ENCODE data around the gene CAPNS2. TPM values are rescaled to one million over a fixed set of nuclear protein-coding genes. Genes with fewer than 3 reads are reported as not detected.

CAPNS2 gene
- 0.55 TPM for total RNA-seq
- long read RNA-seq, result 0 reads

DNA sequence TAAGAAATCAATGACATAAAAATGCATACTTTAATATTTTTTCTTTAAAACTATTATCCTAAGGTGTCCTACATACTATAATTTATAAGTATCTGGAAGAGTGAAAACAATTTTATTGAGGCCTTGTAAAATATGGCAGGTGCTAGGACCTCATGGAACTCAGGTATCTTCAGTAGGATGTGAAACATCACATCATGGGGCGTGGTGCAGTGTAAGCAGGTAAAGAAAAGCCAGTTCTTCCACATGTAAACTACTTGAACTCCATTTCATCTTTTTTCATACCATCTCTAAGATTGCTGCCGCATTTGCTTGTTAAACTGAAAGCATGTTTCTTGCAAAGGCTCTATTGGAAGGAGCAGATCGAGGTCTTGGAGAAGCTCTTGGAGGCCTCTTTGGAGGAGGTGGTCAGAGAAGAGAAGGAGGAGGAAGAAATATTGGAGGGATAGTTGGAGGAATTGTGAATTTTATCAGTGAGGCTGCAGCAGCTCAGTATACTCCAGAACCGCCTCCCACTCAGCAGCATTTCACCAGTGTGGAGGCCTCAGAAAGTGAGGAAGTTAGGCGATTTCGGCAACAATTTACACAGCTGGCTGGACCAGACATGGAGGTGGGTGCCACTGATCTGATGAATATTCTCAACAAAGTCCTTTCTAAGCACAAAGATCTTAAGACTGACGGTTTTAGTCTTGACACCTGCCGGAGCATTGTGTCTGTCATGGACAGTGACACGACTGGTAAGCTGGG is at the start of gene CAPNS2:
TSS of gene CAPNS2 (plus strand) at position 253 of the 744 bp plus-strand sequence. CDS start at position 326, 73 bp downstream.
- DNase-seq (ENCODE audit: low spot score), result no peak

DNA sequence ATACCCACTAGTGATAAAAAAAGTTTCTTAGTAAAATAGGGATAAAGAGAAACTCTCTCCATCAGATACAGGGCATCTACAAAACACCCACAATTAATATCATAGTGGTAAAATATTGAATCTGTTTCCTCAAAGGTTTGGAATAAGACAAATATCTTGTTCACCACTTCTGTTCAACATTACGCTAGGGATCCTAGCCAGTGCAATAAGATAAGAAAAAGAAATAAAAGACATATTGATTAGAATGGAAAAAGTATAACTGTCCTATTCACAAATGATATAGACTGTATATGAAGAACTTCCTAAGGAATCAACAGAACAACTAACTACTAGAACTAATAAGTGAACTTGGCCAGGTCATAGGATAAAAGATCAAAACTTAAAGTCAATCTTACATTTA is 44.7 kb upstream of the CAPNS2 start:
- DNase-seq (ENCODE audit: low spot score), result no peak

DNA sequence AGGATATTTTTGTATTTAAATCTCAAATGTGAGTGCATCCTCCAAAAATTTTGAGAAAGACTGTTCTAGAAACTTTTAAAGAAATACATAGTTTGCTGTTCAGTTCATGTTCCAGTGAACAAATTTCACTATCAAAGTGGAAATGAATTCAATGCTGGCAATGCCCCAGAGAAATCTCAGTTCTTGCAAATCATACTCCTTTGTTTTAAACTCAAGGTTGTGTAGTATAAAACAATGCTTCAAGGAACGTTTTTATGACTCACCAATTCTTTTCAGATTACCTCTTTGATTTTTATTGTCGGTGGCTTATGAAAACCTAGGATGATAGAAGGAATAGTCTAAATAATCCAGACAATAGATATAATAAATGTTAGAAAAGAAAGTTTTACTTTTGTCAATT is 40.0 kb upstream of the CAPNS2 start:
- DNase-seq (ENCODE audit: low spot score), result no peak

DNA sequence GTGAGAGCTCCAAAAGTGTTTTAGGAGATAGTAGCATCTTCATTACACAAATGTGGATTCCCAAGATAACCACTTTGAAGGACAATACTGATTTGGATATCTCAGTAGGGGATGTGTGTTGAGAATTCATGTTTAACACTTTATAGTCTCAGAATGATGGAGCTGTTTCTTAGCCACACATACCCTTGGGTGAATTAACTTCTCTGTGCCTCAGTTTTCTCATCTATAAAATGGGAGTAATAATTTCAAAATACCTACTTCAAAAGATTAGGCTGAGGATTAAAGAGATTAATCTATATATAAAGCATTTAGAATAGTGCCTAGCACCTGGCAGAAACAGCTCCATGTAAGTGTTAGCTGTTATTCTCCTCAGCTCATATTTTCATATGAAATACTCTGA is 38.6 kb upstream of the CAPNS2 start:
- no peak for DNase-seq (ENCODE audit: low spot score)

DNA sequence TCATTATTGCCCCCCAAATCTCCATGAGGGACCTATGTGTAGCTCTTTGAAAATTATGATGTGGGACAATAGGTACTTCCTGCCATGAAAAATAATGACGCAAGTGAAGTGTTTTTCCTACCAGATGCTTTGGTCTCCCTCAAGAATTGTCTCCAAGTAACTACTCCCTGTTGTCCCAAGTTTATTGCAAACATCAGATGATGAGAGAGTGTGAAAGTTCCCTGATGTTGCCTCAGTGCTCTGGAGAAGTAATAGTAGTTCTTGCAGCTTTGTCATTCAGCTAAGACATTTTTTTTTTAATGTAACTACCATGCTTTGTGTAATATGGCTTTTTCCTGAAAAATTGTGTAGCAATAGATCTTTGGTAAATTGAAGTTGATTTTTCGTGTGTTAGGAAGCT is 37.5 kb upstream of the CAPNS2 start:
- DNase-seq (ENCODE audit: low spot score), result no peak

DNA sequence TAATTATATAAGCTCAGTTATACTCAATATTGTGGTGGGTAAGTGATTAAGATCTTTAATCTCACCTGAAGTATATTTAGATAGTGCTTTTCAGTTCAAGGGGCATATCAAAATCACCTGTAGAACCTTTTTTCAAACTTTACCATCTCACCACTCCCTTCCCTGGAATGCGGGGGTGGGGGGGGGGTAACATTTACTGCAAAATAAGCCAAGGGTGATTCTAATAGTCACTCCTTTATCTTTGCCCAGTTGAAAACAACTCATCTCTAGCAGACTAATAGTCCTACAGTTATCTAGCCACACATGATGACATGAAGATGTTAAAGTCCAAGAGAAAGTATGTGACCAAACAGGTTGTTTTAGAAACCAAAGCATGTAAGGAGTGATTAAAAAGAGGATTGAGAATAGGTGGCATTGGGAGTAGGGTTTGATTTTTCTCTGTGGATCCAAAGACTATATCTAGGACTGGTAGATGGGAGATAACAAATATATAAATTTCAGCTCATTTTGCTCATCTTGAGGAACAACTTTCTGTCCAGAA is 36.1 kb upstream of the CAPNS2 start:
- DNase-seq (ENCODE audit: low spot score), result no peak

DNA sequence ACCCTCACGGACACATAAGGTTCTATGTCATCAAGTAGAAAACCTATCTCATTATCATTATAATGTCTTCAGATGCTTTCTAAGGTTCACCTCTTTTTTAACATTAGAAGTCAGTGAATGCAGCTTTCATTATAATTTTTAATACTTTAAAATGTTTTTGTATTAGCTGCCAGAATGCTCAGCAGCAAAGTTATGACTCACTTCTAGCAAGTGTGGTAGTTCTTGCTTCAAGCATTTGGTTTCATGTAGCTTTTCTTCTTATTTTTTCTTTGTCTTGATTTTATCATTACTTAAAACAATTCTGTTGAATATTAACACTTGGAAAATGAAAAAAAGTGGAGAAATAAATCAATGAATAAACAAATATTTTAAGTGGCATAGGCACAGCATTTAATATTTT is 34.3 kb upstream of the CAPNS2 start:
- no peak for DNase-seq (ENCODE audit: low spot score)

DNA sequence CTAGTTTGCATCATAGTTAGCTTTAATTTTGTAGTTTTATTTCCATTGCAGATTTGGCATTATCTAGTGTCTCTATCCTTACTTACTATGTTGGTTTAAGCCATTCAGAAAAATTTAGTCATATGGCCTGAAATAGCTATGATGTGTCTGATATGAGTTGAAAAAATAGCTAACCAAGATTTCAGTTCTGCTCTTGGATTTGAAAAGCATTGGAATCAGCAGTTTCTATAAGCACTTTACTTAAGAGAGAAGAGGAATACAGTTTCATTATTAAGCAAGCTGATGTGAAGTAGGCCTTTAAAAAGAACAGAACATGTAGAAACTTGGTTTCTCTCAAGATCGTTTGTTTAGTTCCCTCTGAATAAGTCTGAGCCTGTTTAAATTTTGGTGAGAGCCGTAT is 31.7 kb upstream of the CAPNS2 start:
- no peak for DNase-seq (ENCODE audit: low spot score)

DNA sequence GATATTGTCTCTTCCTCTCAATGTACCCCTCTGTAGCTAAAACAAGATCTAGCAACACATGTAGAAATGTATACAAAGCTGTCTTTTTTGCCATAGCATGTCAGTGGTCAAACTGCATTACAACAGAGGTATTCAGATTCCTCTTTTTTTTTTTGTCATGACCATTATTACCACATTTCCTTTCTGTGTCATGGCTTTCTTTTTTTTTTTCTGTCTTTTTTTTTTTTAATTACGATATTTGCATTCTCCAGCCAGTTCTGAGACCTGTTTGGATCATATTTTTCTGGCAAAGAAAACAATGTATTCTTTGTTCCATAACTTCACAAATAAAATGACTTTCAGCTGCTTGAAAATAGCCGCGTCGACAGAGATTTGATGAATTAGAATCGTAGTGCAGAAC is 27.4 kb upstream of the CAPNS2 start:
- no peak for DNase-seq (ENCODE audit: low spot score)

DNA sequence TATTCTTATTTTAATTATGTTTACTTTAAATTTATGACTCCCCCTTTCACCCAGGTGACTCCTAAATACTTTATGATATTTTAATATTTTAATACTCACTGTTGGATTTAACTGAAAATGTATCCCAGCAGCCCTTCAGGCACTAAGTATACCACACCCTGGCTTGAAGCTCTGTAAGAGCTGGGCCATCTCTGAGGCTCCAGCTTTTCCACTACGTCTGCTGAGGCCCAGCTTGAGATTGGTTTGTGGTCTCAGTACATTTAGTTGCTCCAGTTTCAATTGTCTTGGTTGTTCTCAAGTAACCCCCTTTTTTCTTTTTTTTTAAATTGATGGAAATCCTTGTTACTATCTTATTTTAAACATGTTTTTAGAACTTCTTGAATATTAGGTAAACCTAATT is 27.0 kb upstream of the CAPNS2 start:
- DNase-seq (ENCODE audit: low spot score), result no peak

DNA sequence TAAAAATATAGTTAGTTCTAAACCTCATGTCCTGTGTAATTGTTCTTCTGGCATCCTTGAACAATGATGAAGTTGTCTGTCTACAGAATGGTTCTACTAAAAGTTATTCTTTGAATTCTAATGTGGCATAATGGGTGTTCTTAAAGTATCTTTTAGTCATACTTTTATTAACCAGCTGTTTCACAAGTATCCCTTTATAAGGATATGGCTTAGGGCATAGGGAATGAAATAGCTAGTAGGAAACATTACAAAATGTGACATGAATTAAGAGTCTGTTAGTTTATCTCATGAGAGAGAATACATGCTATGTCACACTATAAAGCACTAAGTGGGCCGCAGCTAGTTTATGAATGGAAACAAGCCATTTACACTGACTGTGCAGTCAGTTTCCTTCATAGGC is 26.3 kb upstream of the CAPNS2 start:
- no peak for DNase-seq (ENCODE audit: low spot score)

DNA sequence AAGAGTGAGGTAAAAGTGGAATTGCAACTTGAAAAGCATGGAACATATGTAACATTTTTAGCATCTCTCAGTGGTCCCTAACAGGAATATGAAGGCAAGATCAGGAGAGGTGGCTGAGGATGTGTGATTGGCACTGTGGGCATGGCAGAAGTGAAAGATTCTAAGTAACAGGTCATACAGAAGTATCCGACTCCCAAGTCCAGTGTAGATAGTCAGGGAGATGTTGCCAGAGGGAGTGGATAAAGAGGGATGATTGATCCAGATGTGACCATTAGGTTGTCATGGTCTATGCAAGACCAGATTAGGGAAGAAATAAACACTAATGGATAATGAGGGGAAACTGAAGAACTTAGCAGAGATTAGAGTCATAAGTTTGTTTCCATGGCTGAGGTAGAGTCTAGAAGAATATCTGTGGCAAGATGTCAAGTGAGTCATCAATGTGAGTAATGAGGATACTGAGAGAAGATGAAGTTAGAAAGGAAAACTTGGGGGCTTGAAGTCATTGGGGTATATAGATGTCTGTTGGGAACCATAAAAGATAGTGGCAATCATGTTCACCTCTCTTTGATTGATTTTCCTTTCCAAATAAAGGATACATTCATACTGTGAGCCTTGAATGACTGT is 23.9 kb upstream of the CAPNS2 start:
- DNase-seq (ENCODE audit: low spot score), result no peak

DNA sequence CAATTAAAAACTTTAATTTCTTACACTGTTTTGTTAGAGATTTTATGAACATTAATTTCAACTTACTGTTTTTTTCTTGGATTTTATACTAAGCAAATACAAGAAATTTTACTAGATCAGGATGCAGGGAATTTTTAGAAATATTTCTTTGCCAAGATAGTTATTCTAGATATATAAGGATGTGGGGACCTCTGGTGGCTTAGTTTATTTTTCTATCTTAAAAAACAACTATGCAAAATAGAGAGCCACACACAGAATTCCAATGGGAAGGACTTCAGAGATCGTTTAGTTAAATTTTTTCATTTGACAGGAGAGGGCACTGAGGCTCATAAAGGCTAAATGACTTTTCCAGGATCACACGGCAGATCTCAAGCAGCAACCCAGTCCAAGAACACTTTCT is 23.0 kb upstream of the CAPNS2 start:
- no peak for DNase-seq (ENCODE audit: low spot score)

DNA sequence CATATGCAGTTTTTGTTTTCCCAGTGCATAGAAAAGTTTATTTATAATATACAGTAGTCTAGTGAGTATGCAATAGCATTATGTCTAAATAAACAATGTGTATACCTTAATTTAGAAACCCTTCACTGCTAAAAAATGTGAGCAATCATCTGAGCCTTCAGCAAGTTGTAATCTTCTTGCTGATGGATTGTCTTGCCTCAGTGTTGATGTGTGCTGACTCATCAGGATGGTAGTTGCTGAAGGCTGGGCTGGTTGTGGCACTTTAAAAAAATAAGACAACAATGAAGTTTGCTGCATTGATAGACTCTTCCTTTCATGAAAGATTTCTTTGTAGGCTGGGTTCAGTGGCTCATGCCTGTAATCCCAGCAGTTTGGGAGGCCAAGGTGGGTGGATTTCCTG is 13.9 kb upstream of the CAPNS2 start:
- no peak for DNase-seq (ENCODE audit: low spot score)

DNA sequence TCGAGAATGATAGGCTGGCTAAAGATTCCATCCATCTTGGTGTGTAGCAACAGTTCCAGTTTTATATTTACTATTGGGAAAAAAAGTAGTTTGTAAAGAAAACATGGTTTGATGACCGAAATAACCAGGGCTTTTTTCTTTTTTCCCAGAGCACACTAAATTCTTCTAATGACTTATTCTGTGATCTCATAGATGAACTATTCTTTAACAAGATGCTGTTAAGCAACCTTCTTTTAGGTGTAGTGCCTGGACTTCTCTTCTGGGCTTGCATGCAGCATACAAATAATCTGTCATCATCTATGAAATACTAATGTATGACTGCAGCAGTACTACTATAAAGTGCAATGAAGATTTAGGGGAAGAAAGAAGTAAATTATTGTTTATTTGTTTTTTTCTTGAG is 11.0 kb upstream of the CAPNS2 start:
- no peak for DNase-seq (ENCODE audit: low spot score)

DNA sequence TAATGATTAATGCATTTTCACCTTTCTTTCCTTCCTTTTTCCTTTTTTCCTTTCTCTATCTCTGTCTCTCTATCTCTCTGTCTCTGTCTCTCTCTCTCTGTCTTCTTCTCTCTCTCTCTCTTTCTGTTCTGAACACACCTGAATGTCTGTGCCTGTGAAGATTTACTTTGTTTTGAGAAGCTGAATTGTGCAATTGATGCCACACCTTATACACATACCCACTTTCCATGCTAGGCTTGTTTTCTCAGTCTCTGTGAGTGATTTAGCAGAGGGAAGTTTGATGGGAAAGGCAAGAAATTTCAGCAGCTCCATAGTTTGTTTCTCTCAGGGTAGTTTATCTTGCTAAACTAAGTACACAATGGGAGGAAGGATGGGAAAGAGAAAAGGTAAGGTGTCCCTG is 9.3 kb upstream of the CAPNS2 start:
- DNase-seq (ENCODE audit: low spot score), result no peak

DNA sequence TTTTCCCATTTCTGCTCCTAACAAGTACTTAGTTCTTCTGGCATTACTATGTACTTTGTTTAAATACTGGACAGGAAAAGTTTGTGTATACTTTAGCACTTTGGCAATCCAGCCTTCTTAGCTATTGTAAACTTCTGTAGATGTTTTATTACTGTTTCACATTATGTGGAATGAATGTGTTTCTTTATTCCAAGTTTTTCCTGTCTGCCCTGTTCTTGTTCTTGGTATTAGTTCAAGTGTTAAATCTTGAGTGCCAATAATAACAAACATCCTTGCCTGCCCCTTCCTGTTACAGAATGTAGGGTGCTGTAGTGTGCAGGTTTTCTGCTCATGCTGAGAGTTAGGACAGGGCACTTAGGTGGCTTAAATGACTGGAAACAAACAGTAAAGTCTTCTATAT is 7.3 kb upstream of the CAPNS2 start:
- DNase-seq (ENCODE audit: low spot score), result no peak

DNA sequence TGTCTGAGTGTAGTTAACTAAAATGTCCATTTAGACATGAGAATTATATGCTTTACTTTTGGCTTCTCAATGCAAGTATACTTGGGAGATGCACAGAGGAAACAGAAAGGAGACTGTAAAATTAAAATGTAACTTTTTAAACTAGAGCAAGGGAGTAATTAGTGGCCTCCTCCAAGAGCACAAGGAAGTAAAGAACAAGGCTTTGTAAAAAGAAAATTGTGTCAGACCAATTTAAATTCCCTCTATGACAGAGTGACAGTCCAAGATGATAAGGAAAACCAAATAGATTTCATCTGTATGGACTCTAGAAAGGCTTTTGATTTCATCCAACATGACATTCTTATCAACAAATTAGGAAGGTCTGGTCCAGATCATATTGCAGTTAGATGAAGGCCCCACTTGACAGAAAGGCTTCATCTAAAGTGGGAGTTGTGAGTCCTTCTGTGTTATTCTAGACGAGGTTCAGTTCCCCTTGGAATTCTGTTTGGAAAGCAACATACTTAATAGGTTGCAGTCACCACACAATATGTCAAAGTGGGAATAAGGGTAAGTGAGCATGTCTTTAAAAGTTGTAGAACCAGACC is 6.5 kb upstream of the CAPNS2 start:
- DNase-seq (ENCODE audit: low spot score), result no peak

DNA sequence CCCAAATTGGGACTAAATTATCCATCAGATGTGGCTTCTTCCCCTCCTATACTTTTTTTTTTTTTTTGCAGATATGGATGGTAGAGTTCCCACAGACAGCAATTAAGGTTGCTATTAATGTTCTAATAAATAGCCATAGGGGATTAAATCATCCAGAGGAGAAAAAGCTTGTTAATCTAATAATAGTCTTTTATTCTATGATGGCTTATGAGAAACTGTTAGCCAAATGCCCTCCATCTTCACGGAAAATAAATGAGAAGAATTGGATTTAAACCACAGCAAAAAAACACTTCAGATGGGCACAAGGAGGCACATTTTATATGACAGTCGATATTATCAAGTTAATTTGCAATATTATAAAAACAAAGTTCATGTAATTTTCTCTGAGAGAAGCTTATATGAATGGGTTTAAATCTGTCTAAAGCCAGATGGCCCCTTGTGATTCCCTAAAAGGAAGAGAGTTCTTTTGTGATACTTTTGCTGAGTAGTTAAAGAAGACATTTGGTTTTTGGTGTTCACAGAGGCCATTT is 5.1 kb upstream of the CAPNS2 start:
- DNase-seq (ENCODE audit: low spot score), result no peak

DNA sequence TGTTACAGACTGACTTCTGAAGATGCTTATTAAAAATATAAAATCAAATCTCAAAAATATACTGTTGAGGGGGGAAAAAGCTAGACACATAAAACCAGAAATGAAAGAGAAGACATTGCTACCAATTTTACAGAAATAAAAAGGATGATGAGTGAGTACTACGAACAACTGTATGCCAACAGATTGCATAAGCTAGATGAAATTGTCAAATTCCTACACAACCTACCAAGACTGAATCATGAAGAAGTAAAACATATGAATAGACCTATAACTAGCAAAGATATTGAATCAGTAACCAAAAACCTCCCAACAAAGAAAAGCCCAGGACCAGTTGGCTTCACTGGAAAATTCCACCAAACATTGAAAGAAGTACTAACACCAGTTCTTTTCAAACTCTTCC is 3.5 kb upstream of the CAPNS2 start:
- DNase-seq (ENCODE audit: low spot score), result no peak

DNA sequence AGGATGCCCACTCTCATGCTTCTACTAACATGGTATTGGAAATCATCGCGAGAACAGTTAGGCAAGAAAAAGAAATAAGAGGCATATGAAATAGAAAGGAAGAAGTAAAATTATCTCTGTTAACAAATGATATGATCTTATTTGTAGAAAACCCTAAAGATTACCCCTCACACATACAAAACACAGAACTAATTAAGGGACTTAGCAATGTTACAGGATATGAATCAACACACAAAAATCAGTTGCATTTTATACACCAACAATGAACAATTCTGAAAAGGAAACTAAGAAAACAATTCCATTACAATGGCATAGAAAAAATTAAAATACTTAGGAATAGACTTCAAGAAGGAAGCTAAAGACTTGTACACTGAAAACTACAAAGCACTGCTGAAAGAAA is 2.7 kb upstream of the CAPNS2 start:
- DNase-seq (ENCODE audit: low spot score), result no peak

DNA sequence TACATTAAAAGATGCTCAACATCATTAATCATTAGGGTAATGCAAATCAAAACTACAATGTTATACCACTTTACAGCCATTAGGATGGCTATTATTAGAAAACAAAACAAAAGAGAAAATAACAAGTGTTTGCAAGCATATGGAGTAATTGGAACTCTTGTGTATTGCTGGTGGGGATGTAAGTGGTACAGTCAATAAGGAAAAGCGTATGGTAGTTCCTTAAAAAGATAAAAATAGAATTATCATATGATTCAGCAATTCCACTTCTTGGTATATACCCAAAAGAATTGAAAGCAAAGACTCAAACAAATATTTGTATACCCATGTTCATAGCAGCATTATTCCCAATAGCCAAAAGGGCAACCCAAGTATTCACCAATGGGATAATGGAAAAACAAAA is 1.4 kb upstream of the CAPNS2 start:
- DNase-seq (ENCODE audit: low spot score), result no peak
